Measurements from ENCODE around the gene GNA12. TPM values are rescaled to one million over a fixed set of nuclear protein-coding genes. Genes with fewer than 3 reads are reported as not detected.
A peak's percentile ranks its signal among the peaks of the same experiment; 100 is the strongest.

Gene GNA12
- total and polyA plus RNA-seq, 2 of the 4 experiments (the other 2 are of a cell fraction) = 14.3 to 93.9 TPM

DNA sequence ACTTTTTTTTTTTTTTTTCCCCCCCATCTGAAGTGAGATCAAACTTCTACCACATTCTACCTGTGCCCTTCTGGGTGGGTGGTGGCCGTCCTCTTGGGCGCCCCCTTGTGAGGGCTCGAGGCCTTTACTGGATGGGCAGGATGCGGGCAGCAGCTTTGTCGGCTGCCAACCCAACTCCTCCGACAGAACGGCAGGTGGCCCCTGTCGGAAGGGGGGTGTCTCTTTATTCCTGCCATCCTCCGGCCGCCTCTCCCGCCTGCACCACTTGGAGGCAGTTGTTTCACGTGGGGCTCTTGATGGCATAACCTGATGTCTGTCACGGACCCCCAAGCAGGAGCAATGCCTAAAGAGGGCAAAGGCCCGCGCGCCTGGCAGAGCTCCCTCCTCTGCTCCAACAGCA, 125.1 kb downstream of the GNA12 start:
- Histone ChIP-seq H2AK5ac (ENCODE audit: low read depth, low read length) (no peak overlapping the region), H4K8ac (ENCODE audit: low read depth in 2 of 2, low read length in 2 of 2) (no peak overlapping the region), H2BK120ac (ENCODE audit: low read depth, low read length) (no peak overlapping the region), H2AFZ (replicated peaks; ENCODE audit: low read length, poor library complexity) (no peak overlapping the region), H3K36me3 (ENCODE audit: control insufficient read depth, insufficient read depth, low read length) (peaks cover 30% of the 10 kb centered on the region), H3K4me1 (ENCODE audit: control insufficient read depth, insufficient read depth, low read length) (peaks cover 11% of the 10 kb centered on the region; the same call in 1 of the 2 replicates), H3K4me3 (ENCODE audit: insufficient read depth, low read depth, low read length) (no peak overlapping the region), H4K91ac (ENCODE audit: insufficient read depth, low read depth, low read length) (no peak overlapping the region), H3K4ac (ENCODE audit: low read depth, low read length) (no peak overlapping the region), H3K27ac (ENCODE audit: insufficient read depth, low read length) (no peak overlapping the region), H3K56ac (ENCODE audit: extremely low read depth, insufficient read depth, low read length) (no peak overlapping the region), H3K9ac (ENCODE audit: low read depth, low read length) (no peak overlapping the region), H2BK5ac (ENCODE audit: low read depth, low read length, poor library complexity, severe bottlenecking) (no peak overlapping the region), H3K14ac (replicated peaks; ENCODE audit: low read depth, low read length) (no peak overlapping the region), H3K18ac (ENCODE audit: low read depth, low read length) (no peak overlapping the region), H2AK9ac (replicated peaks; ENCODE audit: low read depth, low read length, poor library complexity) (no peak overlapping the region), H4K5ac (ENCODE audit: low read depth, low read length) (no peak overlapping the region), H3K27me3 (ENCODE audit: control insufficient read depth, insufficient read depth, low read length) (no peaks in the 10 kb centered on the region), H3K23ac (ENCODE audit: low read depth, low read length) (no peak overlapping the region), H3K9me1 (ENCODE audit: insufficient read depth, low read length) (peaks cover 18% of the 10 kb centered on the region), H3K79me1 (ENCODE audit: low read depth in 1 of 2, low read length in 2 of 2) (peaks cover 5 to 34% of the 10 kb centered on the region in 2 experiments), H3K9me3 (ENCODE audit: control insufficient read depth, insufficient read depth, low read length) (no peaks in the 10 kb centered on the region), H4K20me1 (ENCODE audit: insufficient read depth, low read length) (no peaks in the 10 kb centered on the region), H2BK15ac (ENCODE audit: low read depth, low read length) (no peak overlapping the region), H2BK20ac (ENCODE audit: low read depth, low read length) (no peak overlapping the region), H3K4me2 (ENCODE audit: low read depth, low read length) (no peak overlapping the region)
- dilution Hi-C loops (cut with HindIII; ENCODE audit: low sequenced_read_pairs, unreplicated experiment) (no loop called here), intact Hi-C loops (cut with micrococcal nuclease) (no loop called here), in situ Hi-C loops (cut with MboI; ENCODE audit: low sequenced_read_pairs) (no loop called here)
- ChIA-PET POLR2A (ENCODE audit: unreplicated experiment) (no interaction called here), CTCF (interaction anchor here (0.6 to 1.1 kb wide), 4 partner anchors 9 to 102 kb away, joined by 3 to 5 read pairs (median 5); no protein-coding TSS in a partner anchor)
- TF ChIP-seq RAD21 (IDR thresholded peaks at IDR 0.05; ENCODE audit: low read length) (peak; percentile 11; the same call in 1 of the 2 replicates), MAZ (IDR thresholded peaks at IDR 0.05; ENCODE audit: borderline replicate concordance, low read depth, low read length) (no peak), SMC3 (IDR thresholded peaks at IDR 0.05; ENCODE audit: low read depth, low read length) (peak; percentile 13; the same call in 1 of the 2 replicates), CEBPB (IDR thresholded peaks at IDR 0.05; ENCODE audit: low read depth, low read length) (no peak)
- TF ChIP-seq, protein P1, sequence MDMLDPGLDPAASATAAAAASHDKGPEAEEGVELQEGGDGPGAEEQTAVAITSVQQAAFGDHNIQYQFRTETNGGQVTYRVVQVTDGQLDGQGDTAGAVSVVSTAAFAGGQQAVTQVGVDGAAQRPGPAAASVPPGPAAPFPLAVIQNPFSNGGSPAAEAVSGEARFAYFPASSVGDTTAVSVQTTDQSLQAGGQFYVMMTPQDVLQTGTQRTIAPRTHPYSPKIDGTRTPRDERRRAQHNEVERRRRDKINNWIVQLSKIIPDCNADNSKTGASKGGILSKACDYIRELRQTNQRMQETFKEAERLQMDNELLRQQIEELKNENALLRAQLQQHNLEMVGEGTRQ (IDR thresholded peaks at IDR 0.05; ENCODE audit: low read depth, low read length) = no peak
- TF ChIP-seq, protein P2, sequence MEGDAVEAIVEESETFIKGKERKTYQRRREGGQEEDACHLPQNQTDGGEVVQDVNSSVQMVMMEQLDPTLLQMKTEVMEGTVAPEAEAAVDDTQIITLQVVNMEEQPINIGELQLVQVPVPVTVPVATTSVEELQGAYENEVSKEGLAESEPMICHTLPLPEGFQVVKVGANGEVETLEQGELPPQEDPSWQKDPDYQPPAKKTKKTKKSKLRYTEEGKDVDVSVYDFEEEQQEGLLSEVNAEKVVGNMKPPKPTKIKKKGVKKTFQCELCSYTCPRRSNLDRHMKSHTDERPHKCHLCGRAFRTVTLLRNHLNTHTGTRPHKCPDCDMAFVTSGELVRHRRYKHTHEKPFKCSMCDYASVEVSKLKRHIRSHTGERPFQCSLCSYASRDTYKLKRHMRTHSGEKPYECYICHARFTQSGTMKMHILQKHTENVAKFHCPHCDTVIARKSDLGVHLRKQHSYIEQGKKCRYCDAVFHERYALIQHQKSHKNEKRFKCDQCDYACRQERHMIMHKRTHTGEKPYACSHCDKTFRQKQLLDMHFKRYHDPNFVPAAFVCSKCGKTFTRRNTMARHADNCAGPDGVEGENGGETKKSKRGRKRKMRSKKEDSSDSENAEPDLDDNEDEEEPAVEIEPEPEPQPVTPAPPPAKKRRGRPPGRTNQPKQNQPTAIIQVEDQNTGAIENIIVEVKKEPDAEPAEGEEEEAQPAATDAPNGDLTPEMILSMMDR (conservative IDR thresholded peaks at IDR 0.05; ENCODE audit: low read depth, low read length) = peak; percentile 29; the same call in 1 of the 2 replicates
- 93% methylated on average over 10 of the region's 16 CpGs; no CpG with 5 or more reads in 1 of the 2 experiments for WGBS, 2 experiments (ENCODE audit: extremely low coverage in 2 of 2, insufficient read length in 1 of 2)
- no TSS peak for BruUV-seq (replicated peaks)
- DNase-seq (no peak), ATAC-seq (ENCODE audit: low read depth) (no peak)

All from IMR-90 (cell line).